Sigmoid colon (tissue), 7 donors: Measurements from ENCODE around the gene ZC3H13. TPM values are rescaled to one million over a fixed set of nuclear protein-coding genes. Genes with fewer than 3 reads are reported as not detected.

ENCODE experiments used
- DNase-seq: peaks from one replicate; pipeline ENCODE4 v3.0.0-alpha.2; 2019
- H3K27ac ChIP-seq, 4 donors: fragments of 200-600 bp; sonication (generic); one replicate each; pipeline ENCODE4 v1.5.1; 2016 to 2019; ENCODE audit warnings: mild to moderate bottlenecking in 1 of 4
- H3K27me3 ChIP-seq, 3 donors: fragments of 200-600 bp; sonication (generic); one replicate each; pipeline ENCODE4 v1.5.1; 2019; ENCODE audit warnings: mild to moderate bottlenecking in 1 of 3
- H3K36me3 ChIP-seq, 4 donors: fragments of 200-600 bp; sonication (generic); one replicate each; pipeline ENCODE4 v1.5.1; 2016 to 2019
- H3K4me1 ChIP-seq, 4 donors: fragments of 200-600 bp; sonication (generic); one replicate each; pipeline ENCODE4 v1.5.1; 2017 to 2019
- H3K4me3 ChIP-seq, 4 donors: fragments of 200-600 bp; sonication (generic); one replicate each; pipeline ENCODE4 v1.5.1; 2017 to 2019; ENCODE audit warnings: mild to moderate bottlenecking in 2 of 4, moderate library complexity in 1 of 4
- H3K9me3 ChIP-seq, 4 donors: fragments of 200-600 bp in 3 of 4; sonication (generic) in 3 of 4; one replicate each; pipeline versions ENCODE4 v1.5.1 to v1.6.1; 2013 to 2019
- EP300 ChIP-seq, 4 donors: sonication (generic); formaldehyde crosslinking; IDR thresholded peaks; one replicate each; pipeline ENCODE4 v1.6.1; 2017; ENCODE audit warnings: antibody characterized with exemption in 4 of 4
- POLR2A ChIP-seq, 2 donors: fragments of 450-650 bp; IDR thresholded peaks; one replicate each; pipeline ENCODE4 v1.6.1; 2016; ENCODE audit warnings: antibody characterized with exemption in 2 of 2, mild to moderate bottlenecking in 2 of 2, moderate library complexity in 2 of 2
- POLR2AphosphoS5 ChIP-seq, 4 donors: sonication (generic); formaldehyde crosslinking; IDR thresholded peaks; one replicate each; pipeline ENCODE4 v1.6.1; 2017; ENCODE audit warnings: antibody characterized with exemption in 4 of 4
- WGBS, 2 donors: extraction: QIAGEN DNeasy Blood & Tissue Kit; methylation state at CpG; one replicate each; pipeline ENCODE4 v1.1.7; 2013; 5-methylcytosine and 5-hydroxymethylcytosine counted together
- intact Hi-C: fragments of 100-400 bp; cut with DNase I; formaldehyde crosslinking; loops from one replicate; pipeline ENCODE4 v1.15.1; 2023
- polyA plus RNA-seq, 3 donors: library from polyadenylated mRNA; stranded (reverse); fragments of 200-250 nt; gene quantifications; one replicate each; pipeline ENCODE4 v1.2.3, GENCODE V29; 2013
- total RNA-seq, 4 donors: library from RNA; depleted of rRNA; stranded (reverse); fragments of >200 nt; gene quantifications; one replicate each; pipeline ENCODE4 v1.1.0, GENCODE V29; 2016
- TF ChIP-seq, protein P1 (sequence below), 4 experiments: fragments of 450-650 bp in 3 of 4; fragments of 200-600 bp in 1 of 4; IDR thresholded peaks; one replicate each; pipeline ENCODE4 v1.5.1; 2016 to 2019; ENCODE audit warnings: antibody characterized with exemption in 4 of 4, mild to moderate bottlenecking in 3 of 4, moderate library complexity in 2 of 4
- donor health status: healthy with polysubstance abuse.
- donor health status: Bipolar disorder and iron deficiency.
- donor health status: healthy.

Gene ZC3H13
- total and polyA plus RNA-seq, 7 donors: 5.8 to 45.3 (median 30.9) TPM

DNA sequence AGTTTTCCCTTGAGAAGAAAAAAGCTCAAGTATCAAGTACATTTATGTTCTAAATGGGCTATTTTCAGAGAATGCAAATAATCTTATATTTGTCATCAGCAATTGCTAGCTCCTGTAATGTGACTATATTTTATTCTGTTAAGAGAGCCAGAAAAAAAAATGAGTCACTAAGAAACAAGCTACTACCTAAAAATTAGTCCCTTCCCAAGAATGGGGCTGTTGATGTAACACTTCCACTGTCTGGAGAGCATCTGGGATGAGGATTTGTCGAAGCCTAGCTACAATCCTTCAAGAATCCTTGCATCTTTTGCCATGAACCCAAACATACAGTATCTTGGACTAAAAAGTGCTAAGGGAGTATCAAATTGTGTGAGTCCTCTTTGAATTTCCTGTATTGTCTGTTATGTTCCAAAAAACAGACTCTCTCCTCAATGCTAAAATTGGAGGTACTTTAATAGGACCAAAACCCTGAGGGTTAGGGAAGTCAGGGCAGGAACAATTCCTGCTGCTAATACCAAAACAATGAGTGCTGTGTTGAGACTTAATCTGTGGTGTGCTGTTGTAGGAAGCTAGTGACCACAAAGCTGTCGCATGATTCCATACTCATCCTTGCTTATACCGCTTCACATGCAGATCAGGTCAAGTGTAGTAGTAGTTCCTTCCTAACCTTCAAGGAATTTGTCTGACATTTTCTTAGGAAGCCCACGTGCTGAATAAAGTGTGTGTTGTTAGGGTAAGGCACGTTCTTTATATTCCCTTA lies 4.9 kb upstream of the ZC3H13 start:
- Histone ChIP-seq H3K9me3 (no peaks in the 10 kb centered on the region), H3K4me1 (peaks cover 0 to 12% (median 5%) of the 10 kb centered on the region in 4 donors), H3K27me3 (no peaks in the 10 kb centered on the region), H3K36me3 (no peaks in the 10 kb centered on the region), H3K4me3 (no peak overlapping the region), H3K27ac (no peak overlapping the region)
- DNase-seq: no peak
- intact Hi-C loops: no loop called here
- TF ChIP-seq POLR2A (IDR thresholded peaks at IDR 0.05) (no peak), EP300 (IDR thresholded peaks at IDR 0.05) (no peak)
- WGBS, 2 donors: 61 to 75% methylated on average over 5 of the region's 5 CpGs

GRCh38 chr13:46053162-46054012 lies 841 bp upstream of the ZC3H13 start:
- WGBS, 2 donors: 22 to 23% methylated on average over 18 of the region's 18 CpGs
- peaks cover 0 to 33% (median 20%) of the 10 kb centered on the region in 4 donors for H3K4me1 ChIP-seq
- no peaks in the 10 kb centered on the region for H3K9me3 ChIP-seq
- TF ChIP-seq EP300 (IDR thresholded peaks at IDR 0.05): no peak
- TF ChIP-seq, protein P1, sequence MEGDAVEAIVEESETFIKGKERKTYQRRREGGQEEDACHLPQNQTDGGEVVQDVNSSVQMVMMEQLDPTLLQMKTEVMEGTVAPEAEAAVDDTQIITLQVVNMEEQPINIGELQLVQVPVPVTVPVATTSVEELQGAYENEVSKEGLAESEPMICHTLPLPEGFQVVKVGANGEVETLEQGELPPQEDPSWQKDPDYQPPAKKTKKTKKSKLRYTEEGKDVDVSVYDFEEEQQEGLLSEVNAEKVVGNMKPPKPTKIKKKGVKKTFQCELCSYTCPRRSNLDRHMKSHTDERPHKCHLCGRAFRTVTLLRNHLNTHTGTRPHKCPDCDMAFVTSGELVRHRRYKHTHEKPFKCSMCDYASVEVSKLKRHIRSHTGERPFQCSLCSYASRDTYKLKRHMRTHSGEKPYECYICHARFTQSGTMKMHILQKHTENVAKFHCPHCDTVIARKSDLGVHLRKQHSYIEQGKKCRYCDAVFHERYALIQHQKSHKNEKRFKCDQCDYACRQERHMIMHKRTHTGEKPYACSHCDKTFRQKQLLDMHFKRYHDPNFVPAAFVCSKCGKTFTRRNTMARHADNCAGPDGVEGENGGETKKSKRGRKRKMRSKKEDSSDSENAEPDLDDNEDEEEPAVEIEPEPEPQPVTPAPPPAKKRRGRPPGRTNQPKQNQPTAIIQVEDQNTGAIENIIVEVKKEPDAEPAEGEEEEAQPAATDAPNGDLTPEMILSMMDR (IDR thresholded peaks at IDR 0.05): no peak
- peak overlapping the region; percentile 72 to 95 (median 88) for H3K4me3 ChIP-seq
- peak overlapping the region; percentile 89 to 95 (median 92) for H3K27ac ChIP-seq
- DNase-seq: no peak
- intact Hi-C loops: no loop called here
- H3K36me3 ChIP-seq: no peaks in the 10 kb centered on the region
- no peaks in the 10 kb centered on the region for H3K27me3 ChIP-seq

DNA sequence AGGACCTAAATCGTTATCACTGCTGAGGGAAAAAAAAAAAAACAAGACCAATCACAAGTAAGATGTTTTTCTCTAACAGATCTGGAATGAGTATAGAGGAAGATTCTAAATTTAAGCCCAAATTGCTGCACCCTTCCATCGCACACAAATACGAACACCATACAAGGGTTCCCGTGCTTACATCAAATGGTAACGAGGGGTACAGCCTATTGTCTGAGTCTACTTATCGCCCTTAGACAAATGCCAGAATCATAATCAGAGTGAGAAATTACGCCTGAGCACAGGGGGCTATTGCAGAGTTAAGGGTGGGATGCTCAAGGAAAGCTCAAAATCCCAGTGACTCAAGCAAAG lies 603 bp downstream of the ZC3H13 start:
- TF ChIP-seq POLR2A (IDR thresholded peaks at IDR 0.05) (no peak), POLR2AphosphoS5 (IDR thresholded peaks at IDR 0.05) (no peak), EP300 (IDR thresholded peaks at IDR 0.05) (no peak)
- TF ChIP-seq, protein P1 (IDR thresholded peaks at IDR 0.05): no peak
- Histone ChIP-seq H3K27me3 (no peaks in the 10 kb centered on the region), H3K9me3 (no peaks in the 10 kb centered on the region), H3K4me1 (peaks cover 0 to 38% (median 20%) of the 10 kb centered on the region in 4 donors), H3K27ac (peak overlapping the region; percentile 89 to 95 (median 92)), H3K36me3 (no peaks in the 10 kb centered on the region), H3K4me3 (peak overlapping the region; percentile 72 to 95 (median 88))
- 0 to 1% methylated on average over 7 of the region's 7 CpGs for WGBS, 2 donors
- DNase-seq: no peak
- intact Hi-C loops: no loop called here

- DNase-seq: no peak
- Histone ChIP-seq H3K4me1 (peaks cover 0 to 39% (median 20%) of the 10 kb centered on the region in 4 donors), H3K27me3 (no peaks in the 10 kb centered on the region), H3K4me3 (peak overlapping the region in 1 of 4 donors; percentile 83), H3K9me3 (no peaks in the 10 kb centered on the region), H3K36me3 (no peaks in the 10 kb centered on the region), H3K27ac (no peak overlapping the region)
- intact Hi-C loops: no loop called here
- TF ChIP-seq POLR2AphosphoS5 (IDR thresholded peaks at IDR 0.05) (no peak), EP300 (IDR thresholded peaks at IDR 0.05) (no peak), POLR2A (IDR thresholded peaks at IDR 0.05) (no peak)
- TF ChIP-seq, protein P1 (IDR thresholded peaks at IDR 0.05): no peak
Measured at GRCh38 chr13:46050771-46051170, 1.8 kb downstream of the ZC3H13 start.

DNA sequence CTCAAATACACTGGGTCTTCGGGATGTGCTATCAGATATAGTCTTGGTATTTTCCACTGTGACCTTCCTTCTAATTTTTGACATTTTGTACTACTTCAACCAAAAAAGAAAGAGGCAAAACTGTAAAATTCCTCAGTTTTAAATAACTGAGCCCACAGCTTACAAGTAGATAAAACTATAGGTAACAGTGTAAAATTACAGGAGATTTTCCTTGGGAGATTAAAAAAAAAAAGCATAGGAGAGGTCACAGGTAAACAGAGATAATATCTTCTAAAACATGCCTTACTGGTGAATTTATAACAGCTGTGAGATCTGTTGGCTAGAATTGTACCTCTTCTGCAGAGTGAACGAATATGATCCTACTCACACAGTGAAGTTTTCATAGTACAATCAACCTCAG lies 7.1 kb downstream of the ZC3H13 start:
- no peaks in the 10 kb centered on the region for H3K27me3 ChIP-seq
- peaks cover 0 to 24% (median 0%) of the 10 kb centered on the region in 4 donors for H3K36me3 ChIP-seq
- H3K9me3 ChIP-seq: no peaks in the 10 kb centered on the region
- 78 to 89% methylated on average over 2 of the region's 2 CpGs for WGBS, 2 donors
- intact Hi-C loops: no loop called here
- TF ChIP-seq, protein P1 (IDR thresholded peaks at IDR 0.05): no peak
- TF ChIP-seq POLR2AphosphoS5 (IDR thresholded peaks at IDR 0.05) (no peak), EP300 (IDR thresholded peaks at IDR 0.05) (no peak), POLR2A (IDR thresholded peaks at IDR 0.05) (no peak)
- H3K4me3 ChIP-seq: no peak overlapping the region
- peaks cover 0 to 21% (median 1%) of the 10 kb centered on the region in 4 donors for H3K4me1 ChIP-seq
- no peak for DNase-seq
- no peak overlapping the region for H3K27ac ChIP-seq
